GM21576 (cell line): ENCODE results near the gene SPSB3.
A peak's percentile ranks its signal among the peaks of the same experiment; 100 is the strongest.

Experiments used
- ATAC-seq: cut with Tn5 transposase; IDR thresholded peaks from one replicate; pipeline ENCODE4 v1.9.1; 2021; ENCODE audit warnings: mild to moderate bottlenecking, moderate library complexity; ENCODE audit not compliant: unreplicated experiment

Gene SPSB3

DNA sequence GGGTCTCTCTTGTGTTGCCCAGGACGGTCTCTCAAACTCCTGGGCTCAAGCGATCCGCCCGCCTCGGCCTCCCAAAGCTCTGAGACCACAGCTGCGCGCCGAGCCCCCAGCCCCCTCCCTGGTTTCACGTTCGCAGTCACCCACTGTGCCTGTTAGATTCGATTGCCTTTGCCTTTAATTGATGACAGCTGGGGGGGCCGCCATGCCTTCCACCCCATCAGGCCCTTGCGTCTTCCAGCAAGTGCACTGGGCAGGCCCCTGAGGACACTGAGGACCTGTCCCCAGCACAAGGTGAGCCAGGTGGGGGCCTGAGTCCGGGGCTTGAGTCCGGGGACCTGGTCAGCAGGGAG lies 7.9 kb upstream of the SPSB3 start:
- ATAC-seq = no peak

- ATAC-seq = no peak
These were observed 7.3 kb upstream of the SPSB3 start for GRCh38 chr16:1789643-1790045.

DNA sequence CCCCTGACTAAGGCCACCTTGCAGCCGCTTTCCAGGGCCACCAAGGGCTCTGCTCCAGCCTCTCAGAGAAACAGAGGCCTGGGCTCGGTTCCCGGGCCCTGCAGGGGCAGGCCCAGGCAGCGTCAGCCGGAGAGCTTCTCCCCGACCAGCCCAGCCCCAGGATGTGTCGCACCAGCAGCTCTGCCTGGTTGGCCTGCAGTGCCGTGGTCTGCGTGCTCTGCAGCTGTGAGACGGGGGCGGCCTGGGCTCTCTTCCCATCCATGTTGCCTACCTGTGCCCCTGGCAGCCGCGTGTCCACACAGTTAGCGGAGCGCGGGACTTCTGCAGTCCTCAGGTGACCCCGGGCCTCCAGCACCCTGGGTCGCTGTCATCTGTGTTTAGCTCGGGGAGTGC lies 6.3 kb upstream of the SPSB3 start:
- no peak for ATAC-seq

GRCh38 chr16:1788095-1788707 lies 5.8 kb upstream of the SPSB3 start:
- ATAC-seq = no peak

- ATAC-seq = no peak
These were observed 5.1 kb upstream of the SPSB3 start for GRCh38 chr16:1787322-1788094.

- no peak for ATAC-seq
These were observed 4.6 kb upstream of the SPSB3 start for GRCh38 chr16:1787056-1787321.

- ATAC-seq = no peak
These were observed 4.1 kb upstream of the SPSB3 start for GRCh38 chr16:1786242-1787055.

DNA sequence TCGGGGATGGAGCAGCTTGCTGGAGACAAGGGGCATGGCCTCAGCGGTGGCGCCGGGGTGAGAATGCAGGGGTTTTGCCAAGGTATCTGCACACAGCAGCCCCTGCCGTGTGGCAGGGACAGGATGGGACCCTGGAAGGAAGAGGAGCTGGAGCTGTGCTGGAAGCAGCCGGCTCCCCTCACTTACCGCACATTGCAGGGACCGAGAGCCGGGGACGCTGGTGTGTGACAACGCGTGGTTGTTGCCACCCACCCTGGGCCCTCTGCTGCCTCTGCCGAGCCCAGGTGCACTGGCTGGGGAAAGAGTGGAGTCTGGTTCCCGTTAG lies 3.4 kb upstream of the SPSB3 start:
- no peak for ATAC-seq

DNA sequence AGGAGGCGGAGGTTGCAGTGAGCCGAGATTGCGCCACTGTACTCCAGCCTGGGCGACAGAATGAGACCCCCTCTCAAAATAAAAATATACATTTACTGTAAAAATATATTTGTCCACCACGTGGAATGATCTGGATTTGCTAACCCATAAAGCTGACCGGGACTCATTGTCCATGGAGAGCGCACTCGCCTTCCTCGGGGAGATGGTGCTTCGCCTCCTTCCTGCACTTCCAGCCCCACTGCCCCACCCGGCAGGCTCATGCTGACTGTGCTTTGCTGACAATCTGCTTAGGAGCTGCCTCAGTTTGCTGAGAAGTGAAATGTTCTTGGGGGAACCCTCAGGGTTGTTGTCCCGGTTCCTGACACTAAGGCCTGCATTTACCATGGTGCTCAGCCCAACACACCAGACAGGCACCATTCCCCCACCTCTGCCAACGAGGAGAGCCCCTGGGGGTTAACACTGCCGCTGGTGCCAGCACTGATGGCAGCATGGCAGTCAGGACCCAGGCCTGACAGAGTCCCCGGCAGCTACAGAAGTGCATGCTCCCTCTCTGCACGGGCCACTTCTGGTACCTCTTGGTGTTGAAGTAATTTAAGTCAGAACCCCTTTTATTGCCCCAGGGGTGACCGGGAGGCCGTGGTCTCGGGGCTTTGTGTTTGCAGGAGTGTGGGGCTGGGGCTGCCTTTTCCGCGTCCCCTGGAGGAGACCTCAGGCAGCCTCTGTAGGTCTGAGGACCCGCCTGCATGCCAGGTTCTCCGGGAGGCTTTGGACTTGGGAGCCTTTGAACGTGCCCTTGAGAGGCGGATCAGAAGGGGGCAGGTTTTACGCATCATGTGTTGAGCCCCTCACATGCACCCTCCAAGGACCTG lies 2.8 kb upstream of the SPSB3 start:
- ATAC-seq = no peak

GRCh38 chr16:1781758-1782407 lies 488 bp downstream of the SPSB3 start:
- peak; percentile 3 for ATAC-seq

- ATAC-seq = no peak
These were observed 1.1 kb downstream of the SPSB3 start for GRCh38 chr16:1781254-1781653.

DNA sequence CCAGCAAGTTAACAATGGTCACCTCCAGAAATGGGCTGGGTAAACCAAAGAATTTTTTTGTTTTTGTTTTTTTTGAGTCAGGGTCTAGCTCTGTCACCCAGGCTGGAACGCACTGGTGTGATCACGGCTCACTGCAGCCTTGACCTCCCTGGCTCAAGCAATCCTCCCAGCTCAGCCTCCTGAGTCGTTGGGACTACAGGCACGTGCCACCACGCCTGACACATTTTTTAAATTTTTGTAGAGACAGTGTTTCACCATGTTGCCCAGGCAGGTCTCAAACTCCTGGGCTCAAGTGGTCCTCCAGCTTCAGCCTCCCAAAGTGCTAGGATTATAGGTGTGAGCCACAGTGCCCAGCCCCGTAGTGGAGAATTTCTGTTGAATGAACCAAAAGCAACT lies 1.7 kb downstream of the SPSB3 start:
- no peak for ATAC-seq

DNA sequence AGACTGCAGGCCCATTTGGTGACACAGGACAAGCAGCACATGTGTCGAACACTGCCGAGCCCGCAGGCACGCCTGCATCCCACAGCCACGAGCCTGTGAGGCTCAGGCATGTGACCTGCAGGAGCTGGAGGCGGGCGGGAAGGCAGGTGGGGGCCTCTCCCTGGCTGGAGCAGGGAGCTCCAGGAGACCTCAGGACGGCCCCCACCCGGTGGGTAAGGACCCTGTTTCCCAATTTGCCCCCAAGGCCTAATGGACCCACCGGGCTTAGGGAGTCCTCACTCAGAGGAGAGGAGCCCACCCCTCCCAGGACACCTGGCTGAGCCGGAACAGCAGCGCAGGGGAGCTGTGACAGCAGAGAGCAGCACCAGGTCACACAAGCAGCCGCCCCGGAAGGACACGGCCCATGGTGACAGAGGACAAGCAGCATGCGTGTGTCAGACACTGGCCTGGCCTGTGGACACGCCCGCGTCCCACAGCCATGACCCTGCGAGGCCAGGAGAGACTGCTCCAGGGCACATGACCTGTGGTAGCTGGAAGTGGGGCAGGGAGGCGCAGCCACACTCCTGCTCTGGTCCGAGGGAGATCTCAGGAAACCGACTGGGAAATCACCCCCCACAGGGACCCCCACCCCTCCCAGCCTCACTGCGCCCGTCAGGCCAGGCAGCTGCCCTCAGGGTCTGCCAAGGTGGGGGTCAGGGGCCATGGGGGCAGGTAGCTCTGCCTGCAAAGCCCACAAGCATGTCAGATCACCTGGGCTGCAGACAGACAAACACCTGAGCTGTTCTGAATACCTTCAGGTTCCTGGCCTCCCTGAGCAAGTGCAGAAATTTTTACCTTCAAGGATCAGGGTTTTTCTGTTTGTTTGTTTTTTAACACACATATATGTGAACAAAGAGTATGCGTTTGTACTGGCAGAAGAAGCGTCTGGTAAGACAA lies 2.4 kb downstream of the SPSB3 start:
- no peak for ATAC-seq

DNA sequence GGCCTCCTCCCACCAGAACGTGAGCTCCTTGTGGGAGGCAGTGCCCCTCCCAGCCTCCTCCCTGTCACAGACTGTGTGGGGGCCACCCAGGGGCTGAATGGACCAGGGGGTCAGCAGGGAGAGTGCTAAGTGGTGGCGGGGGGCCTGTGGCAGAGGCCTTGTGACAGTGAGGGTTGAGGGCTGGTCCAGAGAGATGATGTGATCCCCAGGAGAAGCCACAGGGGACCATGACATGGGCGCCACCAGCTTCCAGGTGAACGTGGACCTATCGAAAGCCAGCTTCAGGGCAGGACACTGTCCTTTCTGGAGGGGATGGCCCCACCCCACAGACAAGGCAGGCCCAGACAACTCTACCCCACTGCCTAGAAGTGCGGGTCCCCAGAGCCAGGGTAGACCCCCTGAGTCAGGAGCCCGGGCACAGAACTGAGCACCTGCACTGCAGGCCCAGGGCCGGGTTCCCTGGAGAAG lies 3.1 kb downstream of the SPSB3 start:
- no peak for ATAC-seq

DNA sequence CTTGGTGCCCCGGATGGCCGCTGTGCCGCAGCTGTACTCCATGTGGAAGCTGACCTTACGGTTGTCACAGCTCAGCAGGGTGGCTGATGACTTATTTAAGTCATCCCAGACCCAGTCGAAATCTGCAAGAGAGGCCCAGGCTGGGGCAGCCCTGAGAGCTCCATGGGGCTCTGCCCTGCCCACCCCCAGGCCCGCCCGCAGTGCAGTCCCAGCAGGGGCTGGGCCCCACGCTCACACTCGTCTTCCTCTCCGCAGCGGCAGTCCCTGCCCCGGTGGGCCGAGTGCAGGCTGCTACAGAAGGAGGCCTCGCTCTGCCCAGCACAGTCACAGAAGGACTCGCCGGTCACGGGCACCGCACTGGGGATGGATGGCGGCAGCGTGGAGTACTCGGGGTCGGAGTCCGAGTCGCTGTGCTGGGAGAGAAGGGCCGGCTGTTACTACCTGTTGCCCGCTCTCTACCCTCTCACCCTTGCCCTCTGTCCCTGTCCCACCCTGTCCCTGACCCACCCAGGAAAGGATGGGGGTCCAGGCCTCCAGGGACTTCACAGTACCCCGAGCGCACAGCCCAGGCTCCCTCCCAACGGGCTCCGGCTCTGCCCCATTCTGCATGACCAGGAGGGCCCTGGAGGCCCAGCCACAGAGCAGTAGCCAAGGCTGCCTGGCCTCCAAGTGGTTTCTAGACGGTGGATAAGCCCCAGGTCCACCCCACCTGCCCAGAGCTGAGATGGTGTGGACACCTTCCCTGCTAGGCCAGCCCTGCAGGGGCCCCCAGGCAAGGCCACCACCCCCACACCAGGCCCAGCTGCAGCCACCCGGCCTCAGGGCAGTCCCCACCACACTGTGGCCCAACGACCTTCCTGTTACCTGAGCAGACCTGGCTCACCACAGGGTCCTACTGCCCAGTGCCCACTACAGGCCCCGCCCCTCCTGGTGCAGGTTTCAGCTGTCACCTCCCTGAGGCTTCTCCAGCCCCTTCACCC lies 3.9 kb downstream of the SPSB3 start:
- no peak for ATAC-seq

GRCh38 chr16:1777375-1778199 lies 4.8 kb downstream of the SPSB3 start:
- no peak for ATAC-seq

- no peak for ATAC-seq
These were observed 5.4 kb downstream of the SPSB3 start for GRCh38 chr16:1776991-1777374.

GRCh38 chr16:1776672-1776955 lies 5.8 kb downstream of the SPSB3 start:
- ATAC-seq = no peak
